SJCRH30 (cell line): ENCODE data around the gene LAYN. TPM values are rescaled to one million over a fixed set of nuclear protein-coding genes. Genes with fewer than 3 reads are reported as not detected.

Experiments
- DNase-seq, 2 experiments: peaks; one replicate each; pipeline ENCODE4 v3.0.0-alpha.2; 2015 to 2020
- H3K27ac ChIP-seq: fragments of 250-450 bp; sonication (Bioruptor Pico); 2 replicates; pipeline ENCODE4 v1.5.1; 2020; ENCODE audit warnings: mild to moderate bottlenecking, moderate library complexity
- H3K27me3 ChIP-seq: fragments of 250-450 bp; sonication (Bioruptor Pico); 2 replicates; pipeline ENCODE4 v1.5.1; 2020; ENCODE audit warnings: mild to moderate bottlenecking, moderate library complexity
- H3K36me3 ChIP-seq: fragments of 250-450 bp; sonication (Bioruptor Pico); 2 replicates; pipeline ENCODE4 v1.5.1; 2020; ENCODE audit warnings: mild to moderate bottlenecking, moderate library complexity
- H3K4me1 ChIP-seq: fragments of 250-450 bp; sonication (Bioruptor Pico); 2 replicates; pipeline ENCODE4 v1.5.1; 2020; ENCODE audit warnings: mild to moderate bottlenecking, moderate library complexity
- H3K4me3 ChIP-seq: fragments of 250-450 bp; sonication (Bioruptor Pico); 2 replicates; pipeline ENCODE4 v1.5.1; 2020; ENCODE audit warnings: mild to moderate bottlenecking, moderate library complexity
- H3K9me3 ChIP-seq: fragments of 250-450 bp; sonication (Bioruptor Pico); replicated peaks from 2 replicates; pipeline ENCODE4 v1.5.1; 2020; ENCODE audit warnings: mild to moderate bottlenecking, moderate library complexity
- total RNA-seq: library from RNA; depleted of rRNA; stranded (reverse); fragments of >200 nt; shearing (Covaris generic); gene quantifications from 2 replicates; pipeline ENCODE4 v1.2.3, GENCODE V29; 2014

The LAYN gene
- total RNA-seq, 1 experiment from 2014 or later: 0.67 TPM

DNA sequence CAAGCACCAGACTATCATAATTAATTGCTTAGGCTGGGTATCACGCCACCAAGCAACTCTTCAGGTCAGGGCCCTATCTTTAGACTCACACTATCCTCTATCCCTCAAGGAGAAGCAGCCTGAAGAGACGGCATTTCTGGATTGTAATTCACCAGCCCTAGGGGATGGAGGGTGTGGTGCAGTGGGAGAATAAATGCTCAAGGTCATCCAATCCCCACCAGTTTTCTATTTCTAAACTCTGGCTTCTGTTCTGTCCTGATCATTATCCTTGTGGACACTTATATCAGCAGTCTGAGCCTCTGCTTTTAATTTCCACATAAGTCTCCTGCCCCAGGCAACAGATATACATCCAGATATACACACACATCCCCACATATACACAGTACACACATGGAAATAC, 48.6 kb downstream of the LAYN start:
- Histone ChIP-seq H3K36me3 (no peaks in the 10 kb centered on the region), H3K27ac (no peak overlapping the region), H3K4me3 (no peak overlapping the region), H3K27me3 (no peaks in the 10 kb centered on the region), H3K4me1 (no peaks in the 10 kb centered on the region), H3K9me3 (no peaks in the 10 kb centered on the region)
- no peak for DNase-seq

DNA sequence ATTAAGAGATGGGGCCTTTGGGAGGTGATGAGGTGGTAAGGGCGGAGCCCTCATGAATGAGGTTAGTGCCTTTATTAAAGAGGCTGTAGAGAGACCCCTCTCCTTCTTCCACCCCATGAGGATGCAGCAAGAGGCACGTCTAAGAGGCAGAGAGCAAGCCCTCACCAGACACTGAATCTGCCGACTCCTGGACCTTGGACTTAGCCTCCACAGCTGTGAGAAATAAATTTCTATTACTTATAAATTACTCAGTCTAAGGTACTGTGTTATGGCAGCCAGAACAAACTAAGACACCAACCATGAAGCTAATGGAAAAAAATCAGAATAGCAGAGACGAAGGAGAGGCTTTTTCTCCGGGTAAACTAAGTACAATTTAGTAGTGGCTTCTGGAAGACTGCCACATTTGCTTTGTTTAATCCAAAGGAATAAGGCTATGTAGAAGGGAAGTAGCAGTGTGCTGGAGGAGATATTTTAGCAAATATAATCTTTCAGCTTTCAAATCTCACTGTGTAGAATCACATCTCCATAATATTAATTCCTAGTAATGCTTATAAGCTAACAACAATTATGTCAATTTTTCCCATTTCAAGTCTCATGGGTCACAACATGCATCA, 49.5 kb downstream of the LAYN start:
- no peak overlapping the region for H3K4me3 ChIP-seq
- H3K27ac ChIP-seq: no peak overlapping the region
- H3K36me3 ChIP-seq: no peaks in the 10 kb centered on the region
- no peak for DNase-seq
- no peaks in the 10 kb centered on the region for H3K9me3 ChIP-seq
- H3K4me1 ChIP-seq: no peaks in the 10 kb centered on the region
- no peaks in the 10 kb centered on the region for H3K27me3 ChIP-seq

GRCh38 chr11:111591187-111591960, 50.9 kb downstream of the LAYN start:
- Histone ChIP-seq H3K4me3 (no peak overlapping the region), H3K36me3 (no peaks in the 10 kb centered on the region), H3K4me1 (peaks cover under 1% of the 10 kb centered on the region; the same call in 1 of the 2 replicates), H3K27me3 (no peaks in the 10 kb centered on the region), H3K9me3 (no peaks in the 10 kb centered on the region), H3K27ac (no peak overlapping the region)
- DNase-seq: no peak

- Histone ChIP-seq H3K4me3 (no peak overlapping the region), H3K9me3 (no peaks in the 10 kb centered on the region), H3K27me3 (no peaks in the 10 kb centered on the region), H3K36me3 (no peaks in the 10 kb centered on the region), H3K27ac (no peak overlapping the region), H3K4me1 (peaks cover 3% of the 10 kb centered on the region; the same call in 1 of the 2 replicates)
- no peak for DNase-seq
These were observed 52.0 kb downstream of the LAYN start for GRCh38 chr11:111592491-111592890.

DNA sequence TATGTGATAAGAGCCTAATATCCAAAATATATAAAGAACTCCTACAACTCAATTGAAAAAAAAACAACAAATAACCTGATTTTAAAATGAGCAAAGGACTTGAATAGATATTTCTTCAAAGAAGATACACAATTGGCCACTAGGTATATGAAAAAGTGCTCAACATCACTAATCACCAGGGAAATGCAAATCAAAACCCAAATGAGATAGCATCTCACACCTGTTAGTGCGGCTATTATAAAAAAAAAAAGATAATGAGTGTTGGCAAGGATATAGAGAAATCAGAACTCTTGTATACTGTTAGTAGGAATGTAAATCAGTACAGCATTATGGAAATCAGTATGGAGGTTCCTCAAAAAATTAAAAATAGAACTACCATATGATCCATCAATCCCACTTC, 55.8 kb downstream of the LAYN start:
- Histone ChIP-seq H3K4me1 (peaks cover 3% of the 10 kb centered on the region; the same call in 1 of the 2 replicates), H3K27me3 (no peaks in the 10 kb centered on the region), H3K27ac (no peak overlapping the region), H3K9me3 (no peaks in the 10 kb centered on the region), H3K4me3 (no peak overlapping the region), H3K36me3 (no peaks in the 10 kb centered on the region)
- DNase-seq: no peak

DNA sequence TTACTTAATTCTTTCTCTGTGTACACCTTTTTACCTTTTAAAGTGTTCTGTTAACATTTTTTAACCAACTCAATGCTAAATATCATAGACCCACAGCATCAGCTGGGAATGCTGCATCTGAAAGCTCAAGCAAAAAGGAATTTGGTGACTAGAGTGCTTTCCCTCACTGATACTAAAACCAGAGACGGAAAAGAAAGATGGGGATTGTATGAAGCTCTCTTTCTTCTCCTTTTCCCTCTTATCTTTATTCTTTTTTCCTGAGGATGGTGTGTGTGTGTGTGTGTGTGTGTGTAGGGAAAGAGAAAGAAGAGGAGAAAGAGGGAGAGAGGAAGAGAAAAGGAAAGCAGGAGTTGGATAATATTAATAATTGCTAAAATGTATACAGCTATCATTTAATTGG, 57.6 kb downstream of the LAYN start:
- Histone ChIP-seq H3K27me3 (no peaks in the 10 kb centered on the region), H3K4me1 (peaks cover 3% of the 10 kb centered on the region; the same call in 1 of the 2 replicates), H3K36me3 (no peaks in the 10 kb centered on the region), H3K4me3 (no peak overlapping the region), H3K27ac (no peak overlapping the region), H3K9me3 (no peaks in the 10 kb centered on the region)
- DNase-seq: no peak

DNA sequence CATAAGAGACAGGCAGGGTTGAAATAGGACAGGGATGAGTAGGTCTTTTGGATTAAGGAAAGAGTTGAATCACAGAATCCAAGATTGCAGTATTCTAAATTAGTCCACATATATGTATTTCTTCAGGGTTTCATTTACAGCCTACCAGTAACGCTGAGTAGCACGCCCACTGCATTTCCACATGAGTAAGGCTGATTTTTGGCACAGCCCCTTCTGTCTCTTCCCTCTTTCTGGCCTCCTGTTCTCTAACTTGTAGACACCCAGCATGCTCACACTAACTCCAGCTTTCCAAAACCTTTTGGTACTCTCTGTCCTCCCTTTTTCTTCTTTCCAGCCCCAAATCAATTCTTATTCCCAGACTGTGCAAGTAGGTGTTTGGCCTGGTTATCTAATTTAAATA, 58.0 kb downstream of the LAYN start:
- Histone ChIP-seq H3K9me3 (no peaks in the 10 kb centered on the region), H3K27me3 (no peaks in the 10 kb centered on the region), H3K36me3 (no peaks in the 10 kb centered on the region), H3K27ac (no peak overlapping the region), H3K4me1 (peaks cover 3% of the 10 kb centered on the region; the same call in 1 of the 2 replicates), H3K4me3 (no peak overlapping the region)
- no peak for DNase-seq

DNA sequence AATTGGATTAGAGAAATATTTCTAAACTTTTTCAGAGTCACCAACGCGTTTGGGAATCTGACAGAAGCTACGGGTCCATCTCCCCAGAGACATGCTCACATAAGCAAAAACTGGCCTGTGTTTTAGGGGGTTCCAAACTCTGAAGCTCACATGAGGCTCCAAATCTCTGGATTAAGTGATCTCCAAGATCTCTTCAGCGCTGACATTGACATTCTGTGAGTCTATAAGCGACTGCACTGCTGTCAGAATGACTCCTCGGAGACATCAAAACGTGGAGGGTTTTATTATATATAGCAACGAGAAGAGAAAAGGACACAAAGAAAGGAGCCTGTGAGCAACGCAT, 61.1 kb downstream of the LAYN start:
- Histone ChIP-seq H3K9me3 (no peaks in the 10 kb centered on the region), H3K4me3 (peak overlapping the region; percentile 94), H3K36me3 (no peaks in the 10 kb centered on the region), H3K27me3 (no peaks in the 10 kb centered on the region), H3K27ac (peak overlapping the region; percentile 40; the same call in 1 of the 2 replicates), H3K4me1 (peaks cover 3% of the 10 kb centered on the region)
- DNase-seq: no peak

GRCh38 chr11:111601979-111602864, 61.7 kb downstream of the LAYN start, which contains the start of gene SIK2:
Gene SIK2, plus strand, starts transcription at chr11:111602449. Its CDS starts 115 bp downstream, at chr11:111602564.
- Histone ChIP-seq H3K36me3 (no peaks in the 10 kb centered on the region), H3K4me3 (peak within 1 kb of the TSS; percentile 94), H3K9me3 (no peaks in the 10 kb centered on the region), H3K4me1 (peaks cover 3% of the 10 kb centered on the region), H3K27ac (peak within 1 kb of the TSS; percentile 61), H3K27me3 (no peaks in the 10 kb centered on the region)
- peak; percentile 89 to 92 for DNase-seq

GRCh38 chr11:111602865-111603610, 62.5 kb downstream of the LAYN start:
- H3K27me3 ChIP-seq: no peaks in the 10 kb centered on the region
- H3K4me3 ChIP-seq: peak overlapping the region; percentile 94
- H3K27ac ChIP-seq: peak overlapping the region; percentile 61
- H3K9me3 ChIP-seq: no peaks in the 10 kb centered on the region
- peak in 1 of 2 experiments; percentile 45 for DNase-seq
- peaks cover 3% of the 10 kb centered on the region for H3K4me1 ChIP-seq
- no peaks in the 10 kb centered on the region for H3K36me3 ChIP-seq

GRCh38 chr11:111603611-111604130, 63.2 kb downstream of the LAYN start:
- Histone ChIP-seq H3K36me3 (no peaks in the 10 kb centered on the region), H3K27me3 (no peaks in the 10 kb centered on the region), H3K4me1 (peaks cover 3% of the 10 kb centered on the region), H3K4me3 (peak overlapping the region; percentile 94), H3K27ac (no peak overlapping the region), H3K9me3 (no peaks in the 10 kb centered on the region)
- DNase-seq: no peak

DNA sequence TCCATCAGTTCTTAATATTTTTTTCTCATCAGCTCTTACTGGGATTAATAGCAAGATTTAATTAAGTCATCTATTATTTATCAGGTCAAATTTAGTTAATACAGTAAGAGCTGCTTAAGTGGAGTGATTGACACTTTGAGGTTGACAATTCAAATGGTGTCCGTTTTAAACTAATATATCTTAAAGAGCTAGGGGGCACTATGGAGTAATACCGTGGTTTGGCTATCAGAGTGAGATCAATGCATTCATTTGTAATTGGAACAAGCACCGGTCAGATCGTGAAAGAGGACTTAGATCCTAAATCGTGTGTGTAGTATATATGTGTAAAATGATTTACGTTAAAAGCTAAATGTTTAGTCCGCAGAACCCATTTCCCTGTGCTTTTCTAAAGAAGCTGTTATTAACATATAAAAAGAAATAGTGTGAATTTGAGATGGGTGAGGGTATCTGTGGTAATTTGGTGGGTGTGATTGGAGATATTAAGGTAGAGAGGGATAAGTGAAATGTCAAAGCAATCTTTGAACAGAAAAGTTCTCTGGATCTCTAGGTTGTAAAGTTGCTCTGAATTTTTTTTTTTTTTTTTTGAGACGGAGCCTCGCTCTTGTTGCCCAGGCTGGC, 64.0 kb downstream of the LAYN start:
- no peaks in the 10 kb centered on the region for H3K36me3 ChIP-seq
- no peak overlapping the region for H3K4me3 ChIP-seq
- peak in 1 of 2 experiments; percentile 41 for DNase-seq
- H3K27me3 ChIP-seq: no peaks in the 10 kb centered on the region
- H3K9me3 ChIP-seq: no peaks in the 10 kb centered on the region
- H3K27ac ChIP-seq: no peak overlapping the region
- peaks cover 3% of the 10 kb centered on the region for H3K4me1 ChIP-seq

GRCh38 chr11:111605681-111606080, 65.2 kb downstream of the LAYN start:
- H3K27me3 ChIP-seq: no peaks in the 10 kb centered on the region
- no peak overlapping the region for H3K4me3 ChIP-seq
- DNase-seq: peak in 1 of 2 experiments; percentile 35
- H3K4me1 ChIP-seq: peaks cover 3% of the 10 kb centered on the region
- no peaks in the 10 kb centered on the region for H3K36me3 ChIP-seq
- no peak overlapping the region for H3K27ac ChIP-seq
- H3K9me3 ChIP-seq: no peaks in the 10 kb centered on the region

DNA sequence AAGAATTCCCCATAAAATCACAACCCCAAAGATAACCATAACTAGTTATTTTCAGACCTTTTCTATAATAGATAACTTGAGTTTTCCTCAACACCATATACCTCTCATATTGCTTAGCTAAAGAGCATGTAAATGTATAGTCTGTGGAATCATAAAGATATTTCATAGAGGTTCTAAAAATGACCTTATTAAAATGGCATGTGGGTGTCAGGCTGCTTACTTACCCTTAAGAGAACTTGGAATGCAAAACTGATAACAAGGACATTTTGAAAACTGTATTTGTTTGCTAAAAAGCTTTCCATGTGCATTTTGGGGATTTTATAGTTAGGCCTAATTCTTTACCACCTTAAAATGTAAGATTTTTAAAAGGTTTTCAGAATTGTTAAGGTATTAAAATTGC, 66.5 kb downstream of the LAYN start:
- no peaks in the 10 kb centered on the region for H3K27me3 ChIP-seq
- H3K4me3 ChIP-seq: no peak overlapping the region
- DNase-seq: no peak
- peaks cover 3% of the 10 kb centered on the region for H3K4me1 ChIP-seq
- H3K27ac ChIP-seq: no peak overlapping the region
- H3K9me3 ChIP-seq: no peaks in the 10 kb centered on the region
- no peaks in the 10 kb centered on the region for H3K36me3 ChIP-seq
